ENCODE results near the gene FLNB. TPM values are rescaled to one million over a fixed set of nuclear protein-coding genes. Genes with fewer than 3 reads are reported as not detected.

Gene FLNB
- polyA plus RNA-seq, 1 of the 3 experiments (the other 2 are of a cell fraction): 127 TPM

DNA sequence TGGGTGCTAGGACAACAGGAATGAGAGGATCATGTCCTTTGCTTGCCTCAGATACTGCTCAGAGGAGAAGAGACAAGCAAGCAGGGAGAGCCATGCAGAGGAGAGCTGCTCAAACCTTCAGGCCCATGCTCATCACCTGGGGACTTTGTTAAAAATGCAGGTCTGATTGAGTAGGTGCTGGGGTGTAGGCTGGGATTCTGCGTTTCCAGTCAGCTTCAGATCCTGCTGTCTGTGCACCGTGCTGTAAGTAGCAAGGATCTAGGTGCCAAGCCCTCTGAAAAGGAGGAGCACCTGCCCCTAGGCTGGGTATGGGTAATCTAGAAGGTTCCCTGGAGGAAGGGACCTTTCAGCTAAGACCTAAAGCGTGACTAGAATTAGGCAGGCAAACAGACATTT lies 7.3 kb downstream of the FLNB start:
- no peak overlapping the region for H3K4me2 ChIP-seq
- H3K9me2 ChIP-seq: no peaks in the 10 kb centered on the region
- H3F3A ChIP-seq (replicated peaks; ENCODE audit: insufficient read depth): peaks cover 27% of the 10 kb centered on the region
- H4K20me1 ChIP-seq (ENCODE audit: insufficient read depth): peaks cover 60% of the 10 kb centered on the region
- H3K27me3 ChIP-seq (ENCODE audit: insufficient read depth): no peaks in the 10 kb centered on the region
- no peaks in the 10 kb centered on the region for H3K9me3 ChIP-seq
- no peak overlapping the region for H2AFZ ChIP-seq (ENCODE audit: low read depth)
- CTCF ChIA-PET: interaction anchor here (1.0 to 3.5 kb wide), 4 partner anchors 8 to 202 kb away, joined by 3 to 16 read pairs (median 12); no protein-coding TSS in a partner anchor
- no peak for DNase-seq
- peaks cover 34 to 45% of the 10 kb centered on the region in 2 experiments for H3K4me1 ChIP-seq (ENCODE audit: control insufficient read depth in 1 of 2, insufficient read depth in 2 of 2, low read depth in 1 of 2, low read length in 1 of 2)
- POLR2A ChIA-PET: no interaction called here
- peaks cover 100% of the 10 kb centered on the region for H3K79me2 ChIP-seq (ENCODE audit: insufficient read depth)
- H3K36me3 ChIP-seq (replicated peaks in 1 of 2; ENCODE audit: control insufficient read depth in 1 of 2, insufficient read depth in 2 of 2, low read length in 1 of 2): peaks cover 0 to 7% of the 10 kb centered on the region in 2 experiments
- H3K27ac ChIP-seq (ENCODE audit: low read depth in 2 of 2, low read length in 1 of 2): peak overlapping the region; percentile 85 to 93
- 90% methylated on average over 2 of the region's 3 CpGs for WGBS (ENCODE audit: low lambda C conversion rate)
- no peak overlapping the region for H3K4me3 ChIP-seq (ENCODE audit: low read depth in 2 of 2, low read length in 1 of 2)
- no peak overlapping the region for H3K9ac ChIP-seq
- TF ChIP-seq TCF12 (IDR thresholded peaks at IDR 0.05) (no peak), JUND (IDR thresholded peaks at IDR 0.05) (no peak), SMC3 (IDR thresholded peaks at IDR 0.05; ENCODE audit: low read depth, low read length) (no peak), EZH2phosphoT487 (IDR thresholded peaks at IDR 0.05; ENCODE audit: borderline replicate concordance, low read depth) (no peak), CHD2 (IDR thresholded peaks at IDR 0.05; ENCODE audit: low read length, partially characterized antibody) (no peak), FOXM1 (IDR thresholded peaks at IDR 0.05; ENCODE audit: low read depth) (no peak), TAF1 (IDR thresholded peaks at IDR 0.05; ENCODE audit: borderline replicate concordance, low read depth, low read length) (no peak), ELF1 (IDR thresholded peaks at IDR 0.05) (no peak), YY1 (IDR thresholded peaks at IDR 0.05; ENCODE audit: low read depth) (no peak)
- TF ChIP-seq, protein P1, sequence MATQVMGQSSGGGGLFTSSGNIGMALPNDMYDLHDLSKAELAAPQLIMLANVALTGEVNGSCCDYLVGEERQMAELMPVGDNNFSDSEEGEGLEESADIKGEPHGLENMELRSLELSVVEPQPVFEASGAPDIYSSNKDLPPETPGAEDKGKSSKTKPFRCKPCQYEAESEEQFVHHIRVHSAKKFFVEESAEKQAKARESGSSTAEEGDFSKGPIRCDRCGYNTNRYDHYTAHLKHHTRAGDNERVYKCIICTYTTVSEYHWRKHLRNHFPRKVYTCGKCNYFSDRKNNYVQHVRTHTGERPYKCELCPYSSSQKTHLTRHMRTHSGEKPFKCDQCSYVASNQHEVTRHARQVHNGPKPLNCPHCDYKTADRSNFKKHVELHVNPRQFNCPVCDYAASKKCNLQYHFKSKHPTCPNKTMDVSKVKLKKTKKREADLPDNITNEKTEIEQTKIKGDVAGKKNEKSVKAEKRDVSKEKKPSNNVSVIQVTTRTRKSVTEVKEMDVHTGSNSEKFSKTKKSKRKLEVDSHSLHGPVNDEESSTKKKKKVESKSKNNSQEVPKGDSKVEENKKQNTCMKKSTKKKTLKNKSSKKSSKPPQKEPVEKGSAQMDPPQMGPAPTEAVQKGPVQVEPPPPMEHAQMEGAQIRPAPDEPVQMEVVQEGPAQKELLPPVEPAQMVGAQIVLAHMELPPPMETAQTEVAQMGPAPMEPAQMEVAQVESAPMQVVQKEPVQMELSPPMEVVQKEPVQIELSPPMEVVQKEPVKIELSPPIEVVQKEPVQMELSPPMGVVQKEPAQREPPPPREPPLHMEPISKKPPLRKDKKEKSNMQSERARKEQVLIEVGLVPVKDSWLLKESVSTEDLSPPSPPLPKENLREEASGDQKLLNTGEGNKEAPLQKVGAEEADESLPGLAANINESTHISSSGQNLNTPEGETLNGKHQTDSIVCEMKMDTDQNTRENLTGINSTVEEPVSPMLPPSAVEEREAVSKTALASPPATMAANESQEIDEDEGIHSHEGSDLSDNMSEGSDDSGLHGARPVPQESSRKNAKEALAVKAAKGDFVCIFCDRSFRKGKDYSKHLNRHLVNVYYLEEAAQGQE (IDR thresholded peaks at IDR 0.05; ENCODE audit: low read depth, low read length): no peak
- TF ChIP-seq, protein P2, sequence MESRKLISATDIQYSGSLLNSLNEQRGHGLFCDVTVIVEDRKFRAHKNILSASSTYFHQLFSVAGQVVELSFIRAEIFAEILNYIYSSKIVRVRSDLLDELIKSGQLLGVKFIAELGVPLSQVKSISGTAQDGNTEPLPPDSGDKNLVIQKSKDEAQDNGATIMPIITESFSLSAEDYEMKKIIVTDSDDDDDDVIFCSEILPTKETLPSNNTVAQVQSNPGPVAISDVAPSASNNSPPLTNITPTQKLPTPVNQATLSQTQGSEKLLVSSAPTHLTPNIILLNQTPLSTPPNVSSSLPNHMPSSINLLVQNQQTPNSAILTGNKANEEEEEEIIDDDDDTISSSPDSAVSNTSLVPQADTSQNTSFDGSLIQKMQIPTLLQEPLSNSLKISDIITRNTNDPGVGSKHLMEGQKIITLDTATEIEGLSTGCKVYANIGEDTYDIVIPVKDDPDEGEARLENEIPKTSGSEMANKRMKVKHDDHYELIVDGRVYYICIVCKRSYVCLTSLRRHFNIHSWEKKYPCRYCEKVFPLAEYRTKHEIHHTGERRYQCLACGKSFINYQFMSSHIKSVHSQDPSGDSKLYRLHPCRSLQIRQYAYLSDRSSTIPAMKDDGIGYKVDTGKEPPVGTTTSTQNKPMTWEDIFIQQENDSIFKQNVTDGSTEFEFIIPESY (IDR thresholded peaks at IDR 0.05; ENCODE audit: borderline replicate concordance, low read depth): no peak

DNA sequence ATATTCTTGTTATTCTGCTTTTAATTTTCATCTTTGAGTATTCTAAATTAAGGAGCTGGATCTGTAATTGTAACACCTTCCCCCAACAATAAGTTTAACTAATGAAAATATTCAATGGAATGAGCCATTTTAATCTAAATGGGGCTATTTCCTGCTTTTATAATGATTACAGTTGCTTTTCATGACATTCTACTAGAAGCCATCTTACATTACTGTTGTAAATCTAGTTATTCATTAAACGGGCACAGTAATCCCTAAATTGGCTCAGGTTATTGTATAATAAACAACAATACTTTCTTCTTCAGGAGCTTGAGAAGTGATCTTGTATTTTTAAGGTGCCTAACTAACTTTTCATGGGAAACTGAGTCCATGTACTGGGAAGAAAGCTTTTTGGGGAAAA lies 8.5 kb downstream of the FLNB start:
- H3K4me2 ChIP-seq: no peak overlapping the region
- no peak for DNase-seq
- H3F3A ChIP-seq (replicated peaks; ENCODE audit: insufficient read depth): peaks cover 27% of the 10 kb centered on the region
- H3K9me2 ChIP-seq: no peaks in the 10 kb centered on the region
- H3K4me1 ChIP-seq (ENCODE audit: control insufficient read depth in 1 of 2, insufficient read depth in 2 of 2, low read depth in 1 of 2, low read length in 1 of 2): peaks cover 38 to 41% of the 10 kb centered on the region in 2 experiments
- no peak overlapping the region for H3K4me3 ChIP-seq (ENCODE audit: low read depth in 2 of 2, low read length in 1 of 2)
- CTCF ChIA-PET: interaction anchor here (0.9 to 1.7 kb wide), 3 partner anchors 8 to 160 kb away, joined by 3 to 5 read pairs (median 3); no protein-coding TSS in a partner anchor
- H3K9me3 ChIP-seq: no peaks in the 10 kb centered on the region
- peaks cover 0 to 7% of the 10 kb centered on the region in 2 experiments for H3K36me3 ChIP-seq (replicated peaks in 1 of 2; ENCODE audit: control insufficient read depth in 1 of 2, insufficient read depth in 2 of 2, low read length in 1 of 2)
- H3K27ac ChIP-seq (ENCODE audit: low read depth in 2 of 2, low read length in 1 of 2): 0 out of 4 replicates have a peak overlapping the region, but pooled peaks of 1 of the 2 experiments have one; percentile 2
- no peaks in the 10 kb centered on the region for H3K27me3 ChIP-seq (ENCODE audit: insufficient read depth)
- peaks cover 63% of the 10 kb centered on the region for H4K20me1 ChIP-seq (ENCODE audit: insufficient read depth)
- WGBS (ENCODE audit: low lambda C conversion rate): 81% methylated on average over 1 of the region's 1 CpG
- POLR2A ChIA-PET: no interaction called here
- TF ChIP-seq, protein P3, sequence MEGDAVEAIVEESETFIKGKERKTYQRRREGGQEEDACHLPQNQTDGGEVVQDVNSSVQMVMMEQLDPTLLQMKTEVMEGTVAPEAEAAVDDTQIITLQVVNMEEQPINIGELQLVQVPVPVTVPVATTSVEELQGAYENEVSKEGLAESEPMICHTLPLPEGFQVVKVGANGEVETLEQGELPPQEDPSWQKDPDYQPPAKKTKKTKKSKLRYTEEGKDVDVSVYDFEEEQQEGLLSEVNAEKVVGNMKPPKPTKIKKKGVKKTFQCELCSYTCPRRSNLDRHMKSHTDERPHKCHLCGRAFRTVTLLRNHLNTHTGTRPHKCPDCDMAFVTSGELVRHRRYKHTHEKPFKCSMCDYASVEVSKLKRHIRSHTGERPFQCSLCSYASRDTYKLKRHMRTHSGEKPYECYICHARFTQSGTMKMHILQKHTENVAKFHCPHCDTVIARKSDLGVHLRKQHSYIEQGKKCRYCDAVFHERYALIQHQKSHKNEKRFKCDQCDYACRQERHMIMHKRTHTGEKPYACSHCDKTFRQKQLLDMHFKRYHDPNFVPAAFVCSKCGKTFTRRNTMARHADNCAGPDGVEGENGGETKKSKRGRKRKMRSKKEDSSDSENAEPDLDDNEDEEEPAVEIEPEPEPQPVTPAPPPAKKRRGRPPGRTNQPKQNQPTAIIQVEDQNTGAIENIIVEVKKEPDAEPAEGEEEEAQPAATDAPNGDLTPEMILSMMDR (IDR thresholded peaks at IDR 0.05): no peak
- TF ChIP-seq FOSL2 (IDR thresholded peaks at IDR 0.05; ENCODE audit: borderline replicate concordance, low read depth) (no peak), MXI1 (IDR thresholded peaks at IDR 0.05; ENCODE audit: low read depth, low read length) (no peak), POLR2AphosphoS5 (IDR thresholded peaks at IDR 0.05; ENCODE audit: low read depth, low read length) (no peak), SMC3 (IDR thresholded peaks at IDR 0.05; ENCODE audit: low read depth, low read length) (no peak), RCOR1 (IDR thresholded peaks at IDR 0.05; ENCODE audit: low read length) (no peak)
- TF ChIP-seq, protein P4, sequence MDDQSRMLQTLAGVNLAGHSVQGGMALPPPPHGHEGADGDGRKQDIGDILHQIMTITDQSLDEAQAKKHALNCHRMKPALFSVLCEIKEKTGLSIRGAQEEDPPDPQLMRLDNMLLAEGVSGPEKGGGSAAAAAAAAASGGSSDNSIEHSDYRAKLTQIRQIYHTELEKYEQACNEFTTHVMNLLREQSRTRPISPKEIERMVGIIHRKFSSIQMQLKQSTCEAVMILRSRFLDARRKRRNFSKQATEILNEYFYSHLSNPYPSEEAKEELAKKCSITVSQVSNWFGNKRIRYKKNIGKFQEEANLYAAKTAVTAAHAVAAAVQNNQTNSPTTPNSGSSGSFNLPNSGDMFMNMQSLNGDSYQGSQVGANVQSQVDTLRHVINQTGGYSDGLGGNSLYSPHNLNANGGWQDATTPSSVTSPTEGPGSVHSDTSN (IDR thresholded peaks at IDR 0.05): no peak
- TF ChIP-seq, protein P5, sequence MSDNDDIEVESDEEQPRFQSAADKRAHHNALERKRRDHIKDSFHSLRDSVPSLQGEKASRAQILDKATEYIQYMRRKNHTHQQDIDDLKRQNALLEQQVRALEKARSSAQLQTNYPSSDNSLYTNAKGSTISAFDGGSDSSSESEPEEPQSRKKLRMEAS (IDR thresholded peaks at IDR 0.05; ENCODE audit: low read depth): no peak
- no peak overlapping the region for H3K9ac ChIP-seq
- H2AFZ ChIP-seq (ENCODE audit: low read depth): no peak overlapping the region
- H3K79me2 ChIP-seq (ENCODE audit: insufficient read depth): peaks cover 100% of the 10 kb centered on the region

Measured in SK-N-SH (cell line).